Kidney epithelial cell (primary cell): Measurements from ENCODE around the gene SMAD4. TPM values are rescaled to one million over a fixed set of nuclear protein-coding genes. Genes with fewer than 3 reads are reported as not detected.

ENCODE experiments used
- DNase-seq: peaks from one replicate; pipeline ENCODE4 v3.0.0-alpha.2; 2010; ENCODE audit warnings: low read depth
- H3K27me3 ChIP-seq: 2 replicates; pipeline ENCODE4 v1.6.0; 2011; ENCODE audit warnings: low read length; ENCODE audit not compliant: control insufficient read depth, insufficient read depth
- H3K36me3 ChIP-seq: 2 replicates; pipeline ENCODE4 v1.5.1; 2011; ENCODE audit warnings: low read length; ENCODE audit not compliant: control insufficient read depth, insufficient read depth
- H3K4me3 ChIP-seq: 2 replicates; pipeline ENCODE4 v1.5.1; 2011; ENCODE audit warnings: low read depth, mild to moderate bottlenecking, control low read depth, low read length
- total RNA-seq: library from RNA; depleted of rRNA; stranded (reverse); fragments of >200 nt; gene quantifications from 2 replicates; pipeline ENCODE4 v1.2.3, GENCODE V29; 2015
- TF ChIP-seq, protein P1 (sequence below): IDR thresholded peaks from 2 replicates; pipeline ENCODE4 v1.5.1; 2011; ENCODE audit warnings: mild to moderate bottlenecking, moderate library complexity, low read length, control low read depth, inconsistent platforms; ENCODE audit not compliant: insufficient read depth, poor library complexity, severe bottlenecking

SMAD4 gene
- total RNA-seq, 1 donor from 2014 or later, result 130 TPM

GRCh38 chr18:51133580-51134160 lies 103.7 kb downstream of the SMAD4 start:
- H3K27me3 ChIP-seq, result no peaks in the 10 kb centered on the region
- no peaks in the 10 kb centered on the region for H3K36me3 ChIP-seq
- no peak for DNase-seq
- TF ChIP-seq, protein P1, sequence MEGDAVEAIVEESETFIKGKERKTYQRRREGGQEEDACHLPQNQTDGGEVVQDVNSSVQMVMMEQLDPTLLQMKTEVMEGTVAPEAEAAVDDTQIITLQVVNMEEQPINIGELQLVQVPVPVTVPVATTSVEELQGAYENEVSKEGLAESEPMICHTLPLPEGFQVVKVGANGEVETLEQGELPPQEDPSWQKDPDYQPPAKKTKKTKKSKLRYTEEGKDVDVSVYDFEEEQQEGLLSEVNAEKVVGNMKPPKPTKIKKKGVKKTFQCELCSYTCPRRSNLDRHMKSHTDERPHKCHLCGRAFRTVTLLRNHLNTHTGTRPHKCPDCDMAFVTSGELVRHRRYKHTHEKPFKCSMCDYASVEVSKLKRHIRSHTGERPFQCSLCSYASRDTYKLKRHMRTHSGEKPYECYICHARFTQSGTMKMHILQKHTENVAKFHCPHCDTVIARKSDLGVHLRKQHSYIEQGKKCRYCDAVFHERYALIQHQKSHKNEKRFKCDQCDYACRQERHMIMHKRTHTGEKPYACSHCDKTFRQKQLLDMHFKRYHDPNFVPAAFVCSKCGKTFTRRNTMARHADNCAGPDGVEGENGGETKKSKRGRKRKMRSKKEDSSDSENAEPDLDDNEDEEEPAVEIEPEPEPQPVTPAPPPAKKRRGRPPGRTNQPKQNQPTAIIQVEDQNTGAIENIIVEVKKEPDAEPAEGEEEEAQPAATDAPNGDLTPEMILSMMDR, result no peak
- H3K4me3 ChIP-seq, result no peak overlapping the region

Other genes starting within 250 kb of the SMAD4 start
- 0.07 TPM in 1 of 2 replicates, not detected in the other for gene MRO, start 210.2 kb upstream of the SMAD4 start, total RNA-seq
- gene ME2, start 151.1 kb upstream of the SMAD4 start, total RNA-seq, result 52.0 and 72.4 TPM in 2 replicates
- 7.1 and 9.7 TPM in 2 replicates for gene ELAC1, start 62.2 kb upstream of the SMAD4 start, total RNA-seq
- gene MEX3C, start 167.5 kb downstream of the SMAD4 start, total RNA-seq, result 60.1 and 64.7 TPM in 2 replicates